K562 (cell line): ENCODE data around the gene ATXN3. TPM values are rescaled to one million over a fixed set of nuclear protein-coding genes. Genes with fewer than 3 reads are reported as not detected.

ENCODE experiments used
- ATAC-seq: fragments of 200-7000 bp; cut with Tn5 transposase; 3 replicates; pipeline ENCODE4 v1.9.1; 2020; ENCODE audit warnings: moderate library complexity
- BruUV-seq: library from RNA; stranded (reverse); fragments of 400-500 nt; replicated peaks from 2 replicates; lab custom pipeline; 2021; lab: Mats Ljungman, UMichigan
- CTCF ChIA-PET: fragments of 300-600 bp; formaldehyde crosslinking; extraction: SDS; loops from one replicate; lab custom pipeline; 2021; ENCODE audit warnings: low intra/inter-chr PET ratio; lab: Yijun Ruan, JAX
- POLR2A ChIA-PET: fragments of 300-600, 350-650 bp; sonication (Branson Sonifier 250); formaldehyde crosslinking; extraction: SDS; loops from one replicate; lab custom pipeline; 2021; ENCODE audit warnings: antibody characterized with exemption, inconsistent platforms; lab: Yijun Ruan, JAX
- DNase-seq, 4 experiments: peaks; one replicate each; pipeline versions ENCODE4 v3.0.0 to v3.0.0-alpha.2; 2011 to 2018; ENCODE audit warnings: low spot score in 3 of 4, mixed read lengths in 3 of 4; ENCODE audit errors: extremely low read depth in 1 of 4
- FAIRE-seq: peaks from 2 replicates; lab custom pipeline; 2011; peaks lifted over from hg19 to GRCh38; lab: Jason Lieb, UNC
- H2AFZ ChIP-seq: 2 replicates; pipeline ENCODE4 v1.6.0; 2011; ENCODE audit warnings: low read depth, low read length, control low read depth, inconsistent platforms
- H3K27ac ChIP-seq: fragments of 200-600 bp; 3 replicates; pipeline ENCODE4 v1.8.0; 2011; ENCODE audit warnings: low read depth, mild to moderate bottlenecking, control low read depth, inconsistent platforms, low read length, moderate library complexity, mixed read lengths; ENCODE audit errors: extremely low read depth
- H3K27me3 ChIP-seq, 2 experiments: fragments of 300-600 bp in 1 of 2; 2 replicates in 1 of 2; 3 replicates in 1 of 2; pipeline versions ENCODE4 v1.6.0 to v1.8.0; 2011; ENCODE audit warnings: inconsistent platforms in 2 of 2, low read length in 2 of 2, mild to moderate bottlenecking in 1 of 2, mixed read lengths in 1 of 2, moderate library complexity in 1 of 2; ENCODE audit not compliant: control insufficient read depth in 2 of 2, insufficient read depth in 2 of 2
- H3K36me3 ChIP-seq: fragments of 300-600 bp; 3 replicates; pipeline ENCODE4 v1.8.0; 2011; ENCODE audit warnings: mild to moderate bottlenecking, low read length, inconsistent platforms; ENCODE audit not compliant: control insufficient read depth, insufficient read depth
- H3K4me1 ChIP-seq, 2 experiments: fragments of 200-600 bp in 1 of 2; replicated peaks in 1 of 2; 2 replicates in 1 of 2; 3 replicates in 1 of 2; pipeline versions ENCODE4 v1.5.1 to v1.8.0; 2011; ENCODE audit warnings: inconsistent platforms in 2 of 2, low read length in 2 of 2, mild to moderate bottlenecking in 1 of 2, mixed read lengths in 1 of 2, moderate library complexity in 1 of 2; ENCODE audit not compliant: control insufficient read depth in 2 of 2, insufficient read depth in 2 of 2
- H3K4me2 ChIP-seq: 2 replicates; pipeline ENCODE4 v1.6.1; 2011; ENCODE audit warnings: low read length, control low read depth, inconsistent platforms, mixed read lengths; ENCODE audit not compliant: insufficient read depth
- H3K4me3 ChIP-seq: fragments of 200-600 bp; sonication (generic), shearing (Covaris generic); 2 replicates; pipeline ENCODE4 v1.5.1; 2016; ENCODE audit warnings: control low read depth, inconsistent platforms
- H3K79me2 ChIP-seq: fragments of 200-600 bp; 3 replicates; pipeline ENCODE4 v1.8.0; 2011; ENCODE audit warnings: low read length, inconsistent platforms; ENCODE audit not compliant: control insufficient read depth, insufficient read depth
- H3K9ac ChIP-seq, 2 experiments: 2 replicates each; pipeline versions ENCODE4 v1.6.0 to v1.6.1; 2011; ENCODE audit warnings: low read depth in 2 of 2, low read length in 2 of 2, control low read depth in 1 of 2, inconsistent platforms in 1 of 2, mild to moderate bottlenecking in 1 of 2, mixed read lengths in 1 of 2; ENCODE audit not compliant: insufficient read depth in 1 of 2
- H3K9me1 ChIP-seq: one replicate; pipeline ENCODE4 v1.6.0; 2011; ENCODE audit warnings: inconsistent platforms, mild to moderate bottlenecking, low read length, moderate library complexity; ENCODE audit not compliant: control insufficient read depth, insufficient read depth
- H3K9me3 ChIP-seq: replicated peaks from 2 replicates; pipeline ENCODE4 v1.5.1; 2011; ENCODE audit warnings: low read depth, low read length, inconsistent platforms; ENCODE audit not compliant: control insufficient read depth, insufficient read depth
- H4K20me1 ChIP-seq: replicated peaks from 2 replicates; pipeline ENCODE4 v1.6.1; 2011; ENCODE audit warnings: low read length, inconsistent platforms, mixed read lengths; ENCODE audit not compliant: control insufficient read depth, insufficient read depth
- CREB3 ChIP-seq: fragments of 450-650 bp; conservative IDR thresholded peaks from 2 replicates; pipeline ENCODE4 v1.6.1; 2016; ENCODE audit warnings: missing genetic modification characterization, low read depth, mild to moderate bottlenecking, missing compliant biosample characterization, moderate library complexity
- HDAC8 ChIP-seq: fragments of 450-650 bp; IDR thresholded peaks from 2 replicates; pipeline ENCODE4 v1.6.1; 2016; ENCODE audit warnings: mild to moderate bottlenecking, missing genetic modification characterization, moderate library complexity, missing compliant biosample characterization
- KLF1 ChIP-seq: fragments of 450-650 bp; IDR thresholded peaks from 2 replicates; pipeline ENCODE4 v1.6.1; 2016; ENCODE audit warnings: missing genetic modification characterization, missing compliant biosample characterization
- TCF7L2 ChIP-seq: fragments of 150-350 bp; IDR thresholded peaks from 2 replicates; pipeline ENCODE4 v1.6.1; 2016; ENCODE audit warnings: low read depth, mild to moderate bottlenecking, low read length, moderate library complexity
- ZBTB43 ChIP-seq: sonication (generic); formaldehyde crosslinking; IDR thresholded peaks from 2 replicates; pipeline ENCODE4 v1.8.0; 2023; ENCODE audit warnings: mild to moderate bottlenecking, missing genetic modification reagents
- ZBTB9 ChIP-seq: fragments of 450-650 bp; formaldehyde crosslinking; IDR thresholded peaks from 2 replicates; pipeline ENCODE4 v1.4.0; 2020; ENCODE audit warnings: mild to moderate bottlenecking, moderate library complexity
- ZNF639 ChIP-seq, 2 experiments: fragments of 200-800 bp in 1 of 2; sonication (Bioruptor generic) in 1 of 2; sonication (generic) in 1 of 2; formaldehyde crosslinking in 1 of 2; IDR thresholded peaks in 1 of 2; conservative IDR thresholded peaks in 1 of 2; 2 replicates each; pipeline versions ENCODE4 v1.5.0 to v1.6.1; 2016 to 2020; ENCODE audit warnings: missing compliant biosample characterization in 1 of 2, missing genetic modification characterization in 1 of 2, missing genetic modification reagents in 1 of 2
- WGBS: fragments of 100-300 bp; shearing (Covaris generic); methylation state at CpG from one replicate; pipeline ENCODE4 v1.1.6; 2016; ENCODE audit warnings: low coverage, mixed read lengths; ENCODE audit not compliant: insufficient coverage; ENCODE audit errors: missing lambda C conversion rate; 5-methylcytosine and 5-hydroxymethylcytosine counted together
- in situ Hi-C: fragments of 300-500 bp; cut with MboI; formaldehyde crosslinking; loops from 4 replicates; pipeline ENCODE4 v1.15.0; 2018; ENCODE audit warnings: inconsistent platforms, mixed read lengths
- intact Hi-C: fragments of 100-400 bp; cut with micrococcal nuclease; formaldehyde crosslinking; loops from 2 replicates; pipeline ENCODE4 v1.14.2; 2022
- polyA plus RNA-seq, 8 experiments: library from polyadenylated mRNA; depleted of rRNA in 4 of 8; stranded (reverse) in 5 of 8; unstranded in 3 of 8; fragments of >200 nt; fragmentation: Nextera tagmentation in 2 of 8; fragmentation: Illumina TruSeq in 1 of 8; extraction: Ambion mirVana in 2 of 8; extraction: Trizol in 1 of 8; gene quantifications; 2 replicates each; pipeline versions ENCODE4 v1.2.1 to v1.2.3, GENCODE V29; 2011 to 2014; ENCODE audit warnings: inconsistent platforms in 1 of 8, missing spikeins in 1 of 8
- total RNA-seq, 7 experiments: library from RNA; depleted of rRNA in 6 of 7; stranded (reverse); fragments of >200 nt in 6 of 7; fragmentation: Illumina TruSeq in 2 of 7; extraction: Trizol in 2 of 7; gene quantifications; 2 replicates each; pipeline versions ENCODE4 v1.2.1 to v1.2.3, GENCODE V29; 2011 to 2021; ENCODE audit warnings: low replicate concordance in 1 of 7
- TF ChIP-seq, protein P1 (sequence below), 2 experiments: fragments of 450-650 bp; conservative IDR thresholded peaks; 2 replicates each; pipeline ENCODE4 v1.6.1; 2017; ENCODE audit warnings: mild to moderate bottlenecking in 2 of 2, moderate library complexity in 2 of 2

Gene ATXN3
- total and polyA plus RNA-seq, 9 of the 15 experiments (the other 6 are each of a cell fraction or from before 2014, with no cell fraction given), result 11.3 to 25.0 (median 14.6) TPM

- Histone ChIP-seq H3K9me1 (no peaks in the 10 kb centered on the region), H2AFZ (peak overlapping the region; percentile 87), H3K27ac (peak overlapping the region; percentile 80), H3K4me2 (peak overlapping the region; percentile 89), H3K27me3 (no peaks in the 10 kb centered on the region), H3K4me3 (peak overlapping the region; percentile 87), H3K79me2 (peaks cover 39% of the 10 kb centered on the region), H3K9ac (peak overlapping the region; percentile 74 to 92; a peak in 3 of 4 replicates), H4K20me1 (no peaks in the 10 kb centered on the region), H3K9me3 (no peaks in the 10 kb centered on the region), H3K4me1 (peaks cover 4 to 7% of the 10 kb centered on the region in 2 experiments; a peak in 4 of 5 replicates), H3K36me3 (no peaks in the 10 kb centered on the region)
- ATAC-seq, result no peak
- in situ Hi-C loops, result no loop called here
- POLR2A ChIA-PET, result interaction anchor here (0.9 to 5.2 kb wide), 5 partner anchors 9 to 65 kb away, joined by 3 to 47 read pairs (median 9); partner anchors contain the start of genes CPSF2, NDUFB1 and TRIP11
- TSS peak; percentile 69 for BruUV-seq
- FAIRE-seq, result no peak
- TF ChIP-seq TCF7L2, result no peak
- no peak for TF ChIP-seq HDAC8 (tag)
- no peak for TF ChIP-seq KLF1 (tag)
- TF ChIP-seq CREB3 (tag), result no peak
- TF ChIP-seq ZBTB43 (CRISPR knock-in tag), result no peak
- TF ChIP-seq ZNF639 (CRISPR knock-in tag; conservative IDR thresholded peaks at IDR 0.05 in 1 of 2, IDR thresholded peaks at IDR 0.05 in 1 of 2), result 0 out of 4 replicates have a peak, but pooled peaks of 1 of the 2 experiments have one; percentile 2
- TF ChIP-seq ZBTB9 (CRISPR knock-in tag), result no peak
- TF ChIP-seq, protein P1, sequence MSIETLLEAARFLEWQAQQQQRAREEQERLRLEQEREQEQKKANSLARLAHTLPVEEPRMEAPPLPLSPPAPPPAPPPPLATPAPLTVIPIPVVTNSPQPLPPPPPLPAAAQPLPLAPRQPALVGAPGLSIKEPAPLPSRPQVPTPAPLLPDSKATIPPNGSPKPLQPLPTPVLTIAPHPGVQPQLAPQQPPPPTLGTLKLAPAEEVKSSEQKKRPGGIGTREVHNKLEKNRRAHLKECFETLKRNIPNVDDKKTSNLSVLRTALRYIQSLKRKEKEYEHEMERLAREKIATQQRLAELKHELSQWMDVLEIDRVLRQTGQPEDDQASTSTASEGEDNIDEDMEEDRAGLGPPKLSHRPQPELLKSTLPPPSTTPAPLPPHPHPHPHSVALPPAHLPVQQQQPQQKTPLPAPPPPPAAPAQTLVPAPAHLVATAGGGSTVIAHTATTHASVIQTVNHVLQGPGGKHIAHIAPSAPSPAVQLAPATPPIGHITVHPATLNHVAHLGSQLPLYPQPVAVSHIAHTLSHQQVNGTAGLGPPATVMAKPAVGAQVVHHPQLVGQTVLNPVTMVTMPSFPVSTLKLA (conservative IDR thresholded peaks at IDR 0.05), result 0 out of 4 replicates have a peak, but pooled peaks of 1 of the 2 experiments have one; percentile 14
- CTCF ChIA-PET, result no interaction called here
- WGBS, result 55% methylated on average over 15 of the region's 16 CpGs
- intact Hi-C loops, result no loop called here
- DNase-seq, result peak in 2 of 4 experiments; percentile 6 to 7
Observed at GRCh38 chr14:92105073-92105892, 1.1 kb downstream of the ATXN3 start.
